H9 (cell line): ENCODE results near the gene RAB22A. TPM values are rescaled to one million over a fixed set of nuclear protein-coding genes. Genes with fewer than 3 reads are reported as not detected.

Experiments
- DNase-seq: peaks from one replicate; pipeline ENCODE4 v3.0.0-alpha.2; 2017
- H2AFZ ChIP-seq: one replicate; pipeline ENCODE4 v1.6.1; 2013; ENCODE audit warnings: mild to moderate bottlenecking, low read length, control low read depth, moderate library complexity
- H2AK5ac ChIP-seq: 2 replicates; pipeline ENCODE4 v1.6.1; 2013; ENCODE audit warnings: low read length, control low read depth, mixed read lengths; ENCODE audit not compliant: insufficient read length
- H2BK120ac ChIP-seq: one replicate; pipeline ENCODE4 v1.6.1; 2013; ENCODE audit warnings: low read depth, mild to moderate bottlenecking, low read length, control low read depth, inconsistent platforms; ENCODE audit not compliant: poor library complexity, severe bottlenecking
- H2BK12ac ChIP-seq: 2 replicates; pipeline ENCODE4 v1.6.1; 2013; ENCODE audit warnings: low read length, control low read depth, mixed read lengths, low read depth; ENCODE audit not compliant: insufficient read length
- H2BK15ac ChIP-seq: 2 replicates; pipeline ENCODE4 v1.6.1; 2013; ENCODE audit warnings: low read depth, low read length, control low read depth
- H2BK20ac ChIP-seq: one replicate; pipeline ENCODE4 v1.6.1; 2013; ENCODE audit warnings: low read depth, mild to moderate bottlenecking, low read length, control low read depth, inconsistent platforms; ENCODE audit not compliant: poor library complexity, severe bottlenecking
- H2BK5ac ChIP-seq: 2 replicates; pipeline ENCODE4 v1.6.1; 2013; ENCODE audit warnings: low read length, control low read depth, mixed read lengths; ENCODE audit not compliant: insufficient read length
- H3K14ac ChIP-seq: 2 replicates; pipeline ENCODE4 v1.6.1; 2013; ENCODE audit warnings: low read length, control low read depth; ENCODE audit not compliant: insufficient read depth
- H3K18ac ChIP-seq: 2 replicates; pipeline ENCODE4 v1.6.1; 2013; ENCODE audit warnings: low read depth, mild to moderate bottlenecking, mixed read lengths, low read length, control low read depth; ENCODE audit not compliant: insufficient read length
- H3K23ac ChIP-seq: 2 replicates; pipeline ENCODE4 v1.6.1; 2013; ENCODE audit warnings: low read length, control low read depth, mixed read lengths, low read depth; ENCODE audit not compliant: insufficient read length
- H3K23me2 ChIP-seq: 2 replicates; pipeline ENCODE4 v1.6.1; 2013; ENCODE audit warnings: low read depth, mild to moderate bottlenecking, mixed read lengths, low read length, control low read depth; ENCODE audit not compliant: insufficient read length, poor library complexity, severe bottlenecking
- H3K27ac ChIP-seq: 2 replicates; pipeline ENCODE4 v1.5.1; 2013; ENCODE audit warnings: low read length, control low read depth, mixed read lengths, low read depth; ENCODE audit not compliant: insufficient read length
- H3K27me3 ChIP-seq: 2 replicates; pipeline ENCODE4 v1.6.1; 2013; ENCODE audit warnings: low read length, control low read depth, inconsistent platforms; ENCODE audit not compliant: insufficient read depth
- H3K4ac ChIP-seq: 2 replicates; pipeline ENCODE4 v1.6.1; 2013; ENCODE audit warnings: low read depth, mild to moderate bottlenecking, control low read depth, inconsistent platforms, low read length, moderate library complexity
- H3K4me1 ChIP-seq: 2 replicates; pipeline ENCODE4 v1.6.1; 2013; ENCODE audit warnings: low read length, control low read depth, inconsistent platforms; ENCODE audit not compliant: insufficient read depth
- H3K4me2 ChIP-seq: 2 replicates; pipeline ENCODE4 v1.6.1; 2013; ENCODE audit warnings: low read length, control low read depth, mixed read lengths; ENCODE audit not compliant: insufficient read length, insufficient read depth
- H3K56ac ChIP-seq: 2 replicates; pipeline ENCODE4 v1.6.1; 2013; ENCODE audit warnings: low read depth, mild to moderate bottlenecking, mixed read lengths, low read length, control low read depth; ENCODE audit not compliant: insufficient read length
- H3K79me1 ChIP-seq: 2 replicates; pipeline ENCODE4 v1.6.1; 2013; ENCODE audit warnings: low read depth, mild to moderate bottlenecking, moderate library complexity, low read length, control low read depth, inconsistent platforms; ENCODE audit not compliant: insufficient read depth, poor library complexity, severe bottlenecking
- H3K79me2 ChIP-seq: 2 replicates; pipeline ENCODE4 v1.6.1; 2013; ENCODE audit warnings: low read length, control low read depth, inconsistent platforms; ENCODE audit not compliant: insufficient read depth
- H3K9ac ChIP-seq: 2 replicates; pipeline ENCODE4 v1.6.1; 2013; ENCODE audit warnings: low read length, control low read depth, mixed read lengths; ENCODE audit not compliant: insufficient read length; ENCODE audit errors: extremely low read depth
- H3K9me3 ChIP-seq: one replicate; pipeline ENCODE4 v1.6.1; 2013; ENCODE audit warnings: low read depth, low read length, inconsistent platforms; ENCODE audit not compliant: control insufficient read depth
- H3T11ph ChIP-seq: one replicate; pipeline ENCODE4 v1.6.1; 2013; ENCODE audit warnings: mild to moderate bottlenecking, low read length, control low read depth, inconsistent platforms
- H4K20me1 ChIP-seq: one replicate; pipeline ENCODE4 v1.6.1; 2013; ENCODE audit not compliant: control insufficient read depth, insufficient read length, insufficient read depth
- H4K5ac ChIP-seq: 2 replicates; pipeline ENCODE4 v1.6.1; 2013; ENCODE audit warnings: low read depth, mild to moderate bottlenecking, mixed read lengths, low read length, control low read depth; ENCODE audit not compliant: insufficient read length
- H4K8ac ChIP-seq: replicated peaks from 2 replicates; pipeline ENCODE4 v1.6.1; 2013; ENCODE audit warnings: low read length, control low read depth, mixed read lengths, low read depth; ENCODE audit not compliant: insufficient read length
- H4K91ac ChIP-seq: 2 replicates; pipeline ENCODE4 v1.6.1; 2013; ENCODE audit warnings: low read depth, mild to moderate bottlenecking, moderate library complexity, mixed read lengths, low read length, control low read depth; ENCODE audit not compliant: insufficient read length
- H3K27ac Mint-ChIP-seq, 3 experiments: 2 replicates in 2 of 3; 3 replicates in 1 of 3; pipeline ENCODE4 v1.8.0; 2020 to 2021; ENCODE audit warnings: mixed read lengths in 3 of 3, mild to moderate bottlenecking in 1 of 3, moderate library complexity in 1 of 3
- H3K27me3 Mint-ChIP-seq: 2 replicates; pipeline ENCODE4 v1.8.0; 2021; ENCODE audit warnings: low read depth, mild to moderate bottlenecking, moderate library complexity, mixed read lengths
- H3K36me3 Mint-ChIP-seq, 3 experiments: 2 replicates in 2 of 3; 3 replicates in 1 of 3; pipeline ENCODE4 v1.8.0; 2020 to 2021; ENCODE audit warnings: low read depth in 3 of 3, mixed read lengths in 3 of 3; ENCODE audit not compliant: insufficient read depth in 1 of 3
- H3K4me1 Mint-ChIP-seq, 2 experiments: 2 replicates each; pipeline ENCODE4 v1.8.0; 2020; ENCODE audit warnings: mixed read lengths in 2 of 2
- H3K4me3 Mint-ChIP-seq, 2 experiments: 2 replicates in 1 of 2; 3 replicates in 1 of 2; pipeline ENCODE4 v1.8.0; 2020 to 2021; ENCODE audit warnings: mild to moderate bottlenecking in 2 of 2, mixed read lengths in 2 of 2, moderate library complexity in 1 of 2
- H3K9me3 Mint-ChIP-seq, 2 experiments: 2 replicates in 1 of 2; 3 replicates in 1 of 2; pipeline ENCODE4 v1.8.0; 2020; ENCODE audit warnings: mild to moderate bottlenecking in 2 of 2, mixed read lengths in 2 of 2, moderate library complexity in 1 of 2
- WGBS: extraction: QIAGEN DNeasy Blood & Tissue Kit; methylation state at CpG from one replicate; pipeline ENCODE4 v1.1.7; 2013; ENCODE audit warnings: missing lambda C conversion rate, low lambda C conversion rate, mixed read lengths; ENCODE audit not compliant: insufficient read length; ENCODE audit errors: extremely low coverage; 5-methylcytosine and 5-hydroxymethylcytosine counted together
- total RNA-seq: library from RNA; stranded (reverse); gene quantifications from 2 replicates; pipeline ENCODE4 v1.2.1, GENCODE V29; 2021
- TF ChIP-seq, protein P1 (sequence below): fragments of 200-600 bp; sonication (generic); conservative IDR thresholded peaks from 3 replicates; pipeline ENCODE4 v1.8.0; 2021; ENCODE audit warnings: antibody characterized with exemption, mild to moderate bottlenecking

RAB22A gene
- total RNA-seq, 1 experiment from 2014 or later = 6.3 TPM

DNA sequence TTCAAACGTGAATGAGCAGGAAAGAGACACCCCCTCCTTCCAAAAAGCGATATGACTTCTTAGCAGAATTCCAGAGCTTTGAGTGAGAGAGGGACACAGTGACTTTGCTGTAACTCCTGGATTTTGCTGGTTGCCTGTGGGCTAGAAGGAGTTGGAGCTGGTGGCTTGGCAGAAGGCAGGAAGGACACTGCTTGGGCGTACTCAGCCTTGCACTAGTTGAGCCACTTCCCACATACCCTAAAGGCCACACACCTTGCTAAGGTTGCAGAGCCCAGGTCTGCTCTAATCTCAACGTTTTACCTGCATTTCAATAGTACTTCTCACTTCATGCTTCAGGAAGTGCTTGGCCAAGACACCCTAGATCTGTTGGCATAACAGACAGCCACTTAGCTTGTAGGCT is 30.6 kb downstream of the RAB22A start:
- peaks cover 6% of the 10 kb centered on the region; the same call in 1 of the 2 replicates for H3K4me1 ChIP-seq
- no peaks in the 10 kb centered on the region for H3K27me3 ChIP-seq
- no peak overlapping the region for H2BK120ac ChIP-seq
- no peaks in the 10 kb centered on the region for H3K79me2 ChIP-seq
- H2BK20ac ChIP-seq = no peak overlapping the region
- H3K23ac ChIP-seq = no peak overlapping the region
- Mint-ChIP-seq H3K4me3 (no peak overlapping the region), H3K36me3 (peaks cover 6 to 10% (median 8%) of the 10 kb centered on the region in 3 experiments; a peak in 6 of 7 replicates), H3K27me3 (no peaks in the 10 kb centered on the region), H3K4me1 (peaks cover 16 to 17% of the 10 kb centered on the region in 2 experiments), H3K9me3 (no peaks in the 10 kb centered on the region), H3K27ac (no peak overlapping the region)
- H2BK12ac ChIP-seq = no peak overlapping the region
- no peak overlapping the region for H4K5ac ChIP-seq
- no peak overlapping the region for H4K8ac ChIP-seq
- H2BK15ac ChIP-seq = no peak overlapping the region
- H3K18ac ChIP-seq = no peak overlapping the region
- H3K4me2 ChIP-seq = no peak overlapping the region
- no peaks in the 10 kb centered on the region for H3K79me1 ChIP-seq
- no peaks in the 10 kb centered on the region for H3K9me3 ChIP-seq
- H3K27ac ChIP-seq = no peak overlapping the region
- no peak overlapping the region for H3K14ac ChIP-seq
- no peak overlapping the region for H2BK5ac ChIP-seq
- H2AFZ ChIP-seq = no peak overlapping the region
- H2AK5ac ChIP-seq = no peak overlapping the region
- no peak overlapping the region for H3T11ph ChIP-seq
- H3K9ac ChIP-seq = no peak overlapping the region
- TF ChIP-seq, protein P1, sequence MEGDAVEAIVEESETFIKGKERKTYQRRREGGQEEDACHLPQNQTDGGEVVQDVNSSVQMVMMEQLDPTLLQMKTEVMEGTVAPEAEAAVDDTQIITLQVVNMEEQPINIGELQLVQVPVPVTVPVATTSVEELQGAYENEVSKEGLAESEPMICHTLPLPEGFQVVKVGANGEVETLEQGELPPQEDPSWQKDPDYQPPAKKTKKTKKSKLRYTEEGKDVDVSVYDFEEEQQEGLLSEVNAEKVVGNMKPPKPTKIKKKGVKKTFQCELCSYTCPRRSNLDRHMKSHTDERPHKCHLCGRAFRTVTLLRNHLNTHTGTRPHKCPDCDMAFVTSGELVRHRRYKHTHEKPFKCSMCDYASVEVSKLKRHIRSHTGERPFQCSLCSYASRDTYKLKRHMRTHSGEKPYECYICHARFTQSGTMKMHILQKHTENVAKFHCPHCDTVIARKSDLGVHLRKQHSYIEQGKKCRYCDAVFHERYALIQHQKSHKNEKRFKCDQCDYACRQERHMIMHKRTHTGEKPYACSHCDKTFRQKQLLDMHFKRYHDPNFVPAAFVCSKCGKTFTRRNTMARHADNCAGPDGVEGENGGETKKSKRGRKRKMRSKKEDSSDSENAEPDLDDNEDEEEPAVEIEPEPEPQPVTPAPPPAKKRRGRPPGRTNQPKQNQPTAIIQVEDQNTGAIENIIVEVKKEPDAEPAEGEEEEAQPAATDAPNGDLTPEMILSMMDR = no peak
- no peaks in the 10 kb centered on the region for H4K20me1 ChIP-seq
- no peak overlapping the region for H3K56ac ChIP-seq
- H4K91ac ChIP-seq = no peak overlapping the region
- no peak overlapping the region for H3K4ac ChIP-seq
- H3K23me2 ChIP-seq = no peaks in the 10 kb centered on the region
- DNase-seq = no peak
- no CpG with 5 or more reads among the region's 4 CpGs for WGBS
